Effector memory CD8-positive, alpha-beta T cell (primary cell): ENCODE measurements around the gene MACROH2A2.

Source experiments
- ATAC-seq: fragments of 150-1000 bp; cut with Tn5 transposase; replicated peaks from 2 replicates; pipeline ENCODE4 v1.10.0; 2021; ENCODE audit warnings: mild to moderate bottlenecking, moderate library complexity
- DNase-seq, 3 experiments: peaks; one replicate each; pipeline ENCODE4 v3.0.0; 2021
- H3K27ac Mint-ChIP-seq, 2 donors: one replicate each; pipeline ENCODE4 v1.8.0; 2022; ENCODE audit warnings: mild to moderate bottlenecking in 2 of 2, mixed read lengths in 2 of 2, moderate library complexity in 2 of 2
- H3K27me3 Mint-ChIP-seq, 2 donors: one replicate each; pipeline ENCODE4 v1.8.0; 2022; ENCODE audit warnings: mixed read lengths in 2 of 2
- H3K36me3 Mint-ChIP-seq: one replicate; pipeline ENCODE4 v1.8.0; 2022; ENCODE audit warnings: mild to moderate bottlenecking, moderate library complexity, mixed read lengths; ENCODE audit not compliant: insufficient read depth
- H3K4me1 Mint-ChIP-seq, 2 donors: one replicate each; pipeline ENCODE4 v1.8.0; 2022; ENCODE audit warnings: low read depth in 2 of 2, mixed read lengths in 2 of 2
- H3K4me3 Mint-ChIP-seq, 2 donors: one replicate each; pipeline ENCODE4 v1.8.0; 2022; ENCODE audit warnings: mild to moderate bottlenecking in 2 of 2, mixed read lengths in 2 of 2, moderate library complexity in 2 of 2
- H3K9me3 Mint-ChIP-seq, 2 donors: one replicate each; pipeline ENCODE4 v1.8.0; 2022; ENCODE audit warnings: mixed read lengths in 2 of 2

Gene MACROH2A2

DNA sequence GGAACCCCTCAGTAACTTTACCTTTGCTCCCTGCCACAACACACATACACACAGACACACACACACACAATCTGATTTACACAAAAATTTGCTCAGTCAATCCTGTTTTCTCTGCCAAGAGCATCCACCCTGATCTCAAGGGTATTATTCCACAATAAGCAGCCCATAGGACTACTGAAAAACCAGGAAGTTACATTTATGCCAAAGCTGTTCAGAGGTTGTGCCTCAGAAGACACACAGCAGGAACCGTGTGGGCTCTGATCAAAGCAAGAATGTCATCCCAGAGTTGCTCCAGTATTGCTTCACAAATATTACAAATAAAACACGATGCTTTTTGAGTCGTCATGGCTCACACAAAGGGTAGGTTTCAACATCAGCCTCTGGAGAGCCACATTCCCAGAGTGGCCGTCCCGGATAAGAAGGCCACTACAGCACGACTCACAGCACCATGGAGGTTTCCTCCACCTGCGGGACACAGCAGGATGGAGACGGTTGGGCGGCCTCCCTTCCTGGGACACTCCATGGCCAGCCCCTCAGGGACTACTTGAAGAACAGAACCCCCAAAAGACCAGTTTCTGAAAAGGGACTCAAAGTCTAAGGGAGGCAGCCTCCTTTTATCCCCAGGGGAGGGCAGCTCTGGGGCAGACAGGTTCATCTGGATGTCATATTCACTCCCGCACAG is 78.4 kb downstream of the MACROH2A2 start:
- DNase-seq (no peak), ATAC-seq (no peak)
- H3K36me3 Mint-ChIP-seq, result peaks cover 12% of the 10 kb centered on the region
- no peaks in the 10 kb centered on the region for H3K9me3 Mint-ChIP-seq
- H3K27ac Mint-ChIP-seq, result no peak overlapping the region
- no peak overlapping the region for H3K4me3 Mint-ChIP-seq
- H3K27me3 Mint-ChIP-seq, result no peaks in the 10 kb centered on the region
- peaks cover 17 to 36% of the 10 kb centered on the region in 2 donors for H3K4me1 Mint-ChIP-seq

DNA sequence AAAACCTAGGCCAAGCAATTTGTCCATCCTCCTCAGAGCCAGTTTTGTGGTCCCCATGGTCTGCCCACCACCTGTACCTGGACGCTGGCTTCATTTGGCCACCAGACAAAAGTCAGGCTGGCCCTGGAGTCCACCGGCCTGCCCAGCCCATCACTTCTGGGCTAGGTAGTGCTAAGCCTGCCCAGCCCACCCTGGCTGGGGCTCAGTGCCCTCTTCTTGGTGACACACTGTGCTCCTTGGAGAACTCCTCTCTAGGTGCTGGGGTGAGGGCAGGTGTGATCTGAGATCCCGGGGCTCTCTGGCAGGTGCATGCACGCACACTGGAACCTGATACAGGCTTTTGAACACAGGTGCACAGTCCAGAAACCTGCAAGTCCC is 78.9 kb downstream of the MACROH2A2 start:
- Mint-ChIP-seq H3K4me1 (peaks cover 17 to 36% of the 10 kb centered on the region in 2 donors), H3K4me3 (peak overlapping the region; percentile 86 to 88), H3K27me3 (no peaks in the 10 kb centered on the region), H3K9me3 (no peaks in the 10 kb centered on the region), H3K27ac (peak overlapping the region in 1 of 2 donors; percentile 95), H3K36me3 (peaks cover 12% of the 10 kb centered on the region)
- no peak for DNase-seq
- ATAC-seq, result no peak

DNA sequence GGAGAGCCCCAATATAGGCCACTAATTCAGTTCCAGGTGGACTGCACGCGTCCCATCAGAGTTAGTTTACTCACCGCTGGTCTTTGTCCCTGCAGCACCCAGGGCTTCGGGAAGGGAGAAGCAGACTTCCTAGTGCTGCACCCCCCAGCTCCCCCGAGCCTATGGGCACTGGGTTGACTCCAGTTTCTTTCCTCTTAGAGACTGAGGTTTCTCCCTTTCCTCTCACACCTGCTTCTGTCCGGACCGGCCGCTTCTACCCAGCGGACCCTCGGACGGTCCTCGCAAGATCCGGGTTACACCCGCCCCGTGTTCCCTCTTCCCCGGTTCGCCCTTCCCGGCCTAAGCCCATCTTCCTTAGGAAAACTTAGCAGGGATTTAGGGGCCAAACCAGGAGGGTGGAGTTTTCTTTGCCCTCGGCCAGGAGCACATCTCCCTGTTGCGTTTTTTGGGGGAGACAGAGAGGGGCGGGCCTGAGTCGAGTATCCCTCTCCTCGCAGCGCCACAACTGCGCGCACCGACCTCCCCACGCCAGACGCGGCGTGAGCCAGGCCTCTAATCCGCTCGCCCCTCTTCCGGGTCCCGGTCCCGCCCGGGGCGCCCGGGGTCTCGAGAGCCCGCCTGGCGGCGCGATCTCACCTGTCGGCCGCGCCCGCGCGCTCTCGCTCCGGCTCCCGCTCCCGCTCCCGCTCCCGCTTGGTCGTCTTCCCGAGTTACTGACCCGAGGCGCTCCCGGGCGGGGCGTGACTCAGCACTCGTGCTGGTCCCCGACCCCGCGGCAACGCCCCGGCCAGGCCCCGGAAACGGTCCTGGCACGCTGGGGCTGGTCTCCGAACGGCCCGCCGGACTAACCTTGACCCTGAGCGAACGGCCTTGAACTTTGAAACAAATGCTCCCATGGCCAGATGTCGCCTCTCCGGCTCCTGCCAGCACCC is 79.7 kb downstream of the MACROH2A2 start, which contains the start of gene AIFM2:
Gene AIFM2, minus strand, starts transcription at position 728 of the 932 bp plus-strand sequence. CDS start 8,741 bp downstream, outside the sequence.
- no peaks in the 10 kb centered on the region for H3K27me3 Mint-ChIP-seq
- peaks cover 12% of the 10 kb centered on the region for H3K36me3 Mint-ChIP-seq
- H3K27ac Mint-ChIP-seq, result peak within 1 kb of the TSS; percentile 92 to 95
- peak within 1 kb of the TSS; percentile 86 to 88 for H3K4me3 Mint-ChIP-seq
- H3K9me3 Mint-ChIP-seq, result no peaks in the 10 kb centered on the region
- H3K4me1 Mint-ChIP-seq, result peaks cover 20 to 39% of the 10 kb centered on the region in 2 donors
- ATAC-seq (peak; percentile 92), DNase-seq (peak; percentile 27 to 40 (median 31))

DNA sequence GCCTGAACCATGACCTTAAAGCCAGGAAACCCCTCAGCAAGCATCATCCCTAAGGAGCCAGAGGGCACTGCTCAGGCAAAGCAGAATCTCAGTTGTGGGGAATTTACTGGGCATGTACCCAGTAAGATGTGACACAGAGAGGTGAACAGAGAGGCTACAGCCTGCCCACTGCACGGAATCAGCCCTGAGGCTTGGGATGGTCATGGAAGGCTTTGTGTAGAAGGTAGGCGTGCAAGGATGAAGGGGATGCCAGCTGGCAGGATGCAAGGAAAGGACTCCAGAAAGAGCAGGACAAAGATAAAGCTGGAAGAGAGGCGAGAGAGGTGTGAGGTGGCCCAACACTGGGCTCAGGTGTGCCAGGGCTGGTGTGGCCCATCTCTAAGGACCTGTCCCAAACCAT is 82.4 kb downstream of the MACROH2A2 start:
- no peak for DNase-seq
- H3K27me3 Mint-ChIP-seq, result no peaks in the 10 kb centered on the region
- peaks cover 22% of the 10 kb centered on the region for H3K36me3 Mint-ChIP-seq
- H3K27ac Mint-ChIP-seq, result peak overlapping the region in 1 of 2 donors; percentile 53
- no peak overlapping the region for H3K4me3 Mint-ChIP-seq
- peaks cover 24 to 47% of the 10 kb centered on the region in 2 donors for H3K4me1 Mint-ChIP-seq
- H3K9me3 Mint-ChIP-seq, result no peaks in the 10 kb centered on the region
- no peak for ATAC-seq

DNA sequence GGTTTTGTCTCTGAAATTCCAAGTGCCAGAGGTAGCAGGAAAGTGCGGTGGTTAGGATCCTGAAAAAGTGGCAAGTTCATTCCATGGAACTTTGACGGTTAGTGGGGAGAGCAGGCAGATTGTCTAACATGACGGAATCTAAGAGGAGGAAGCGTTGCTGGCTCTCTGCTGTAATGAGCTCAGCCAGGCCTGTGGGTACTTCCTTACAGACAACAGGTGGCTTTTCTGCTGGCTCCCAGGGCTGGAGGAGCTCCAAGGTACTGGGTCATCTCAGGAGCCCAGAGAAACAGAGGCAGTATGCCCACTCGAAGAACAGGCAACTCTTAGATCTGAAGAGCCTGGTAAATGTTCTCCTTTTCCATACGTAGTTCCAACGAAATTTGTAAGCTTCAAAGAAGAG is 83.0 kb downstream of the MACROH2A2 start:
- peaks cover 22% of the 10 kb centered on the region for H3K36me3 Mint-ChIP-seq
- no peaks in the 10 kb centered on the region for H3K9me3 Mint-ChIP-seq
- H3K27ac Mint-ChIP-seq, result no peak overlapping the region
- no peak overlapping the region for H3K4me3 Mint-ChIP-seq
- H3K27me3 Mint-ChIP-seq, result no peaks in the 10 kb centered on the region
- peaks cover 24 to 45% of the 10 kb centered on the region in 2 donors for H3K4me1 Mint-ChIP-seq
- DNase-seq (no peak), ATAC-seq (no peak)

DNA sequence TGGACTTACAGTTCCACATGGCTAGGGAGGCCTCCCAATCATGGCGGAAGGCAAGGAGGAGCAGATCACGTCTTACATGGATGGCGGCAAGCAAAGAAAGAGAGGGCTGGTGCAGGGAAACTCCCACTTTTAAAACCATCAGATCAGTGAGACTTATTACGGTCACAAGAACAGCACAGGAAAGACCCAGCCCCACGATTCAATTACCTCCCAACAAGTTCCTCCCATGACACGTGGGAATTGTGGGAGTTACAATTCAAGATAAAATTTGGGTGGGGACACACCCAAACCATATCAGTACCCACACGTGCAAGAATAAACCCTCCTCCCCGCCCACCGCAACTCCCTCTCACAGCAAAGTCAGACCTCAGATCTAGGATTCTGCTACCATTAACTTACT is 84.5 kb downstream of the MACROH2A2 start:
- ATAC-seq (no peak), DNase-seq (no peak)
- Mint-ChIP-seq H3K4me1 (peaks cover 20 to 34% of the 10 kb centered on the region in 2 donors), H3K4me3 (no peak overlapping the region), H3K27me3 (no peaks in the 10 kb centered on the region), H3K27ac (no peak overlapping the region), H3K36me3 (peaks cover 18% of the 10 kb centered on the region), H3K9me3 (no peaks in the 10 kb centered on the region)

DNA sequence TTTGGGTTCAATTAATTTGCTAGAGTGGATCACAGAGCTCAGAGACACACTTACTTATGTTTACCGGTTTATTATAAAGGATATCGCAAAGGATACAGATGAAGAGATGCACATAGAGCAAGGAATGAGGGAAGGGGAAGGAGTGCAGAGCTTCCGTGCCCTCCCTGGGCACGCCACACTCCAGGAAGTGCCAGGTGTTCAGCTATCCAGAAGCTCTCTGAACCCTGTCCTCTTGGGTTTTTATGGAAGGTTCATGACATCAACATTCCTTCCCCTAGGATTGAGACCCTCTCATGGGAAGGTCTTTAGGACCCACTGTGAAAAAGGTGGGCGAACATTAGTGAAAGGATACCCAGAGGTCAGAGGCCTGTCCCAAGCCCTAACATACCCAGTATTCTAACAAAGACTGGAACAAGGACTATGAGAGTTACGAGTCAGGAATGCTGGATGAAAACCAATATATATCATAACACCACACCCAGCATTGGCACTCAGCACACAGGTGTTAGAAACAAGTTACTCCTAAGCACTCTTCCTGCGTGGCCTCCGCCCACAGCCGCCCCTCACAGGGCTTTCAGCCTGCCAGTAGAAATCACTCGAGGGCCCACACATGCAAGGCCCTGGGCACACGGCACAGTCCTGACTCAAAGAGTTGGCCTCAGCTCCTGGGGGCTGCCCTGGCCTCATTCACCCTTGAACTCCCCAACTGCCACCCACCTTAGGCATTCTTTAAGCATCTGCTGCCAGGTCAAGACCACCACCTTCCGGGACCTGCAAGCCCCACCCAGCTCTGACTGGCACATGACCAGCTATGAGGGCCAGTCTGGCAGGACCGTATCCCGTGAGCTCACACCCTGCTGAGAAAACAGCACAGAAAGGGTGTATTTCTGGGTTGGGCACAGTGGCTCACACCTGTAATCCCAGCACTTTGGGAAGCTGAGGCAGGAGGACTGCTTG is 85.6 kb downstream of the MACROH2A2 start:
- no peaks in the 10 kb centered on the region for H3K27me3 Mint-ChIP-seq
- peaks cover 10% of the 10 kb centered on the region for H3K36me3 Mint-ChIP-seq
- no peak overlapping the region for H3K4me3 Mint-ChIP-seq
- no peak for ATAC-seq
- H3K27ac Mint-ChIP-seq, result peak overlapping the region; percentile 30 to 86
- no peaks in the 10 kb centered on the region for H3K9me3 Mint-ChIP-seq
- H3K4me1 Mint-ChIP-seq, result peaks cover 20 to 30% of the 10 kb centered on the region in 2 donors
- DNase-seq, result no peak

DNA sequence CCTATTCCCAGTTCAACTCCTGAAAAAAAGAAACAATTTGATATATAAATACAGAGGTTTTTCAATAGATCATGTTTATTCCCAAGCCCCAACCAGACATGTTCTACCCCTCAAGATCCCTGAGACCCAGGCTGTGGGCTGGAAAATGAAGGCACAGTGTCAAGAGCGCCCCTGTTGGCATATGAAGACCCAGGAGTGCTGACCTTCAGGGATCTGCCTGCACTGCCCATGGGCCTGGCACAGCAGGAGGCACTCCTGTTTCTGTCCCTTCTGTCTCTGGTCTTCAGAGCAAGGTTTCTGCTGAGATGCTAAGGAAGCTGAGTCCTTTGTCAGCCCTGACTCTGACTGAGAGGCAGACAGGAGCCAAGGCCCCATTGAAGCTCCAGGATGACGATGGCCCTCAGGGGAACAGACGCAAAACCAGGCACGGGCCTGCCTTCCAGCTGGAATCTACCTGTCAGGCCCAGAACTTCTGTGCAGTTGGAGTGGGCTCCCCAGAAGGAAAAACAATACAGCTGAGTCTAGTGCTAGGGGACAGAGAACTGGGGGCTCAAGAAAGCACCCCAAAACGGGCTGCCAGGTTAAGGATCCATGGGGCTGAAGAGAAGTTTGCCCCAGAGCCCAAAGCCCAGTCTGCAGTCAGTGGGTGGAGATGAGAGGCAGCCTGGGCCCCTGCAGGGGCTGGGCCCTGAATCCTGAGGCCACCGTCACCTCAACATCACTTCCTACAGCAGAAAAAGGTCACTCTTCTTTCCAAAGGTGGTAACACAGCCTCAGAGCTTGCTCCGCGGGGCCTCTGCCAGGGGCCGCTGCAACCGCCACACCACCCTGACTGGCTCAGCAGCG is 86.7 kb downstream of the MACROH2A2 start:
- no peak for ATAC-seq
- H3K36me3 Mint-ChIP-seq, result peaks cover 10% of the 10 kb centered on the region
- H3K27me3 Mint-ChIP-seq, result no peaks in the 10 kb centered on the region
- H3K27ac Mint-ChIP-seq, result peak overlapping the region in 1 of 2 donors; percentile 6
- no peak overlapping the region for H3K4me3 Mint-ChIP-seq
- DNase-seq, result no peak
- H3K4me1 Mint-ChIP-seq, result peaks cover 28 to 38% of the 10 kb centered on the region in 2 donors
- H3K9me3 Mint-ChIP-seq, result no peaks in the 10 kb centered on the region

DNA sequence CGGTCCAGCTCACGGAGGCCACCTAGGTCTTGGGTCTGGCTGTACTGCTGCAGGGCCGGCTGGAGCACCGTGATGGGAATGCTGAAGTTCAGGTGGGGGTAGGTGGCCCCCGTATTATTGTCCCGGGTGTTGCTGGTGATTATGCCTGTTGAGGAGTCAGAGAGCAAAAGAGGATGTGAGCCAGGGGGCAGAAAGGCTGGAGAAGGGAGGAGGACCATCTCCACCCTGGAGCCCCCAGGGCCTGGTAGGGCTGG is 87.3 kb downstream of the MACROH2A2 start:
- Mint-ChIP-seq H3K27me3 (no peaks in the 10 kb centered on the region), H3K36me3 (peaks cover 10% of the 10 kb centered on the region), H3K4me3 (no peak overlapping the region)

DNA sequence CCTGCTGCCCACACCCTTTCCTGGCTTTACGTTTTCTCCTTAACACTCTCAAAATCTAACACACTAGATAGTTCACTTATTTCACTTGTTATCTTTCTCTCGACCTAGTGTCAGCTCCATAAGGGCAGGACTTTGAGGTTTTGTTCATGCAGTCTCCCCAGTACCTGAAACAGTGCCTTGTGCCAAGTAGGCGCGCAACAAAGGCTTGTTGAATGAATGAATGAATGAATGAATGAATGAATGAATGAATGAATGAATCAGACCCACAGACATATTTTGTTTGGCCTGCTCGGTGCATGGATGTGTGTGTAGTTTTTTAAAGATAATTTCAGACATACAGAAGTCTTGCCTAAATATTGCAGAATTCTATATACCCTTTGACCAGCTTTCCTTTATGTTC is 87.7 kb downstream of the MACROH2A2 start:
- DNase-seq, result no peak
- peaks cover 13% of the 10 kb centered on the region for H3K36me3 Mint-ChIP-seq

More for the DNA sequence above, 87.3 kb downstream of the MACROH2A2 start:
- Mint-ChIP-seq H3K9me3 (no peaks in the 10 kb centered on the region), H3K4me1 (peaks cover 31 to 41% of the 10 kb centered on the region in 2 donors), H3K27ac (peak overlapping the region in 1 of 2 donors; percentile 6)
- DNase-seq (no peak), ATAC-seq (no peak)

DNA sequence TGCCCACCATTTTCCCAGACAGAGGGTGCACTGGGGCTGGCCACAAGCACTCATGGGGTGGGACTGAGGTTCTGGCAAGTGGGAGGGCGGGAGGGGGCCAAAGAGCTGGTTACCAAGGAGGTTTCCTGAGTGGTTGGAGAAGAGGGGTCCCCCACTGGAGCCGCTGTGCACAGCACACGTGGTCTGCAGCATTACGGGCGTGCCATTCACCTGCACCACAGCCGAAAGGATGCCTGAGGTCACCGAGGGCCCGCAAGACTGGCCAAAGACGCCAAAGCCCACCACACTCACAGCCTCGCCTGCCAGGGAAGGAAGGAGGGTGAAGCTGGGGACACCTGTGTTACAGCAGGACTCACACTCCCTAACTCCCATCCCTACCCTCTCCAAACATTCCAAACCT is 89.9 kb downstream of the MACROH2A2 start:
- peak overlapping the region in 1 of 2 donors; percentile 49 for H3K27ac Mint-ChIP-seq
- H3K9me3 Mint-ChIP-seq, result no peaks in the 10 kb centered on the region
- H3K4me3 Mint-ChIP-seq, result no peak overlapping the region
- H3K36me3 Mint-ChIP-seq, result peaks cover 25% of the 10 kb centered on the region
- no peak for DNase-seq
- H3K27me3 Mint-ChIP-seq, result no peaks in the 10 kb centered on the region
- ATAC-seq, result no peak
- peaks cover 30 to 35% of the 10 kb centered on the region in 2 donors for H3K4me1 Mint-ChIP-seq

More for the DNA sequence above, 87.7 kb downstream of the MACROH2A2 start:
- no peaks in the 10 kb centered on the region for H3K9me3 Mint-ChIP-seq
- no peak overlapping the region for H3K4me3 Mint-ChIP-seq
- no peaks in the 10 kb centered on the region for H3K27me3 Mint-ChIP-seq
- ATAC-seq, result no peak
- H3K4me1 Mint-ChIP-seq, result peaks cover 29 to 37% of the 10 kb centered on the region in 2 donors
- H3K27ac Mint-ChIP-seq, result no peak overlapping the region

DNA sequence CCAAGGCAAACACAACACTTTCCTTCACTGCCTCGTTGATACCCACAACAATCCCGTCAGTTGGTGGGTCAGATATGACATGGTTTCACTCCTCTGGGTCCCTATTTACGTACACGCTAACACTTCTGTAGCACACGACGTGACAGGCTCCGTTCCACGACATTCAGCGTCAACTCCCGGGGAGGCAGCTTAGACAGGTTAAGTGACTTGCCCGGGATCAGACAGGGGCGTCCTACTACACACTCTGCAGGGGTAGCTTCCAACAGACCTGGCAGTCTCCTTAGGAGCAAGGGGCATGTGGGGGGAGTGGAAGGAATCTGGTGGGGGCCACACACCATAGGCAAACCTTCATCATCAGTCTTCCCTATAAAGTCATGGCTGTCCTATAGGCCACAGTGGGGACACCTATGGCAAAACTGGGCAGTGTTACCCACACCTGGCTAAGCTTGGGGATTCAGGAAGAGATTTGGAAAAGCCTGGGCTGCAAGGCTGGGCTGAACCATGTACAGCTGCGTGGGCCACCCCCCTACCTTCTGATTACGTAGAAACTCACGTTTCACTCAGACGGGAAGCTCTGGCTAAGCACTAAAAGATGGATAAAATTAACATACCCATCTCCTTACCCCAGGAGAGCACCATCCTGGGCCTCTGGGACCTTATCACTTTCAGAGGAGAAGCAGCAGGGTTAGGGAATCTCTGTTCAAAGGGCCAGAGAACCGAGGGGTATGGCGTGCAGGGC is 91.9 kb downstream of the MACROH2A2 start:
- Mint-ChIP-seq H3K36me3 (peaks cover 33% of the 10 kb centered on the region), H3K4me3 (peak overlapping the region; percentile 82), H3K4me1 (peaks cover 27 to 31% of the 10 kb centered on the region in 2 donors), H3K27ac (peak overlapping the region; percentile 58 to 81), H3K27me3 (no peaks in the 10 kb centered on the region), H3K9me3 (no peaks in the 10 kb centered on the region)
- ATAC-seq, result no peak
- no peak for DNase-seq
